GM19463 (cell line): ENCODE measurements around the gene MCTP1.

Source experiments
- ATAC-seq: cut with Tn5 transposase; IDR thresholded peaks from one replicate; pipeline ENCODE4 v1.9.1; 2021; ENCODE audit warnings: mild to moderate bottlenecking, moderate library complexity; ENCODE audit not compliant: unreplicated experiment

MCTP1 gene

GRCh38 chr5:95130941-95131340 lies 154.0 kb downstream of the MCTP1 start:
- ATAC-seq: no peak

GRCh38 chr5:95124731-95125130 lies 160.2 kb downstream of the MCTP1 start:
- ATAC-seq: no peak

- no peak for ATAC-seq
These were observed 160.8 kb downstream of the MCTP1 start for GRCh38 chr5:95124101-95124500.

- no peak for ATAC-seq
These were observed 170.0 kb downstream of the MCTP1 start for GRCh38 chr5:95114902-95115301.

GRCh38 chr5:95114305-95114704 lies 170.6 kb downstream of the MCTP1 start:
- ATAC-seq: no peak

- ATAC-seq: no peak
These were observed 171.4 kb downstream of the MCTP1 start for GRCh38 chr5:95113489-95113888.

- no peak for ATAC-seq
These were observed 173.8 kb downstream of the MCTP1 start for GRCh38 chr5:95111141-95111540.

GRCh38 chr5:95110118-95110517 lies 174.8 kb downstream of the MCTP1 start:
- no peak for ATAC-seq

GRCh38 chr5:95107138-95107537 lies 177.8 kb downstream of the MCTP1 start:
- ATAC-seq: no peak

- ATAC-seq: no peak
These were observed 179.3 kb downstream of the MCTP1 start for GRCh38 chr5:95105638-95106037.

- ATAC-seq: peak; percentile 94
These were observed 182.2 kb downstream of the MCTP1 start for GRCh38 chr5:95102687-95103086.

- peak; percentile 37 for ATAC-seq
These were observed 182.8 kb downstream of the MCTP1 start for GRCh38 chr5:95102080-95102479.

- ATAC-seq: no peak
These were observed 184.3 kb downstream of the MCTP1 start for GRCh38 chr5:95100551-95100950.

- ATAC-seq: no peak
These were observed 186.9 kb downstream of the MCTP1 start for GRCh38 chr5:95098012-95098411.

- ATAC-seq: no peak
These were observed 191.7 kb downstream of the MCTP1 start for GRCh38 chr5:95093211-95093610.

GRCh38 chr5:95090774-95091173 lies 194.1 kb downstream of the MCTP1 start:
- ATAC-seq: no peak

GRCh38 chr5:95087816-95088317 lies 197.0 kb downstream of the MCTP1 start:
- peak; percentile 89 for ATAC-seq

GRCh38 chr5:95086927-95087815 lies 197.7 kb downstream of the MCTP1 start:
- peak; percentile 40 for ATAC-seq

- ATAC-seq: no peak
These were observed 200.1 kb downstream of the MCTP1 start for GRCh38 chr5:95084757-95085156.

GRCh38 chr5:95083606-95084005 lies 201.3 kb downstream of the MCTP1 start:
- ATAC-seq: no peak

- ATAC-seq: peak; percentile 3
These were observed 202.9 kb downstream of the MCTP1 start for GRCh38 chr5:95081982-95082381.

GRCh38 chr5:95081500-95081960 lies 203.4 kb downstream of the MCTP1 start:
- ATAC-seq: peak; percentile 89
